ENCODE measurements around the gene DDB1.

The DDB1 gene

DNA sequence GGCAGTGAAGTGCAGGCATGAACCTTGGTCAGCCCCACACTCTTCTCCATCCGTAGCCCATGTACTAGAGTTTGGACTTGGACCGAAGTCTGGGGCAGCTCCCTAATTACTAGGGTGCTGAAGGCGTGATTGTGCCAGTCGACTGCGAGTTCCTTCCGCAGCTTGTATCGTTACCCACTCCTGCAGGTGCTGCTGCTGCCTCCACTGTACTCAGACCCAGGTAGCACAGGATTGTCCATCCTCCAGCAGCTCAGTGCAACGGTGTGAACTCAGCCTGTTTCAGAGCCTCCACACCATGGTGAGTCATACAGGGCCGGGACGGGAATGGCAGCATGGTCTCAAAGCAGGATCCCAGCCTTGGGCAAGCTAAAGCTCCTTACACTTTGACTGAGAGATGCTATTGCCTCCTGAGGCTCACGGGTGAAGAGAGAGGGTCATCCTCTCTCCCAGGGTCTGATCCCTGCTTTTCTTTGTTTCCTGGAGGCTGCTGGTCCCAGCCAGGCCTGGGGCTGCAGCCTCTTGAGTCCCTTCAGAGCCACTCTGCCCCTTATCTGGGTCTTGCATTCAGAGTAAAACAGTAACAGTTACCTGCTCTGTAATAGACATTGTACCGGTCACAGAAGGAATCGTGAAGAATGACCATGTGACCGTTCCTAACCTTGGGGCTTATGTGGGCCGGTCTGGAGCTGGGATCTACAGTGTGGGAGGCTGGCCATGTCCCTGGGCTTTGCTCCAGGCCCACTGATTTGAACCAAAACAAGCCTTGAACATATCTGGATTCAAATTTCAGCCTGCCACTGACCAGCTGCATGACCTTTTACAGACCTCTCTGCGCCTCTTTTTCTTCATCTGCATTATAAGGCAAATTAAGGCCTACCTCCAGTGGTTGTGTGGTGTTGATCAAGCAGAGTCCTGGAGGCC is 1.8 kb upstream of the DDB1 start:
- H3K4me3 ChIP-seq (ENCODE audit: low read depth, low read length) = no peak overlapping the region
- TF ChIP-seq, protein P1, sequence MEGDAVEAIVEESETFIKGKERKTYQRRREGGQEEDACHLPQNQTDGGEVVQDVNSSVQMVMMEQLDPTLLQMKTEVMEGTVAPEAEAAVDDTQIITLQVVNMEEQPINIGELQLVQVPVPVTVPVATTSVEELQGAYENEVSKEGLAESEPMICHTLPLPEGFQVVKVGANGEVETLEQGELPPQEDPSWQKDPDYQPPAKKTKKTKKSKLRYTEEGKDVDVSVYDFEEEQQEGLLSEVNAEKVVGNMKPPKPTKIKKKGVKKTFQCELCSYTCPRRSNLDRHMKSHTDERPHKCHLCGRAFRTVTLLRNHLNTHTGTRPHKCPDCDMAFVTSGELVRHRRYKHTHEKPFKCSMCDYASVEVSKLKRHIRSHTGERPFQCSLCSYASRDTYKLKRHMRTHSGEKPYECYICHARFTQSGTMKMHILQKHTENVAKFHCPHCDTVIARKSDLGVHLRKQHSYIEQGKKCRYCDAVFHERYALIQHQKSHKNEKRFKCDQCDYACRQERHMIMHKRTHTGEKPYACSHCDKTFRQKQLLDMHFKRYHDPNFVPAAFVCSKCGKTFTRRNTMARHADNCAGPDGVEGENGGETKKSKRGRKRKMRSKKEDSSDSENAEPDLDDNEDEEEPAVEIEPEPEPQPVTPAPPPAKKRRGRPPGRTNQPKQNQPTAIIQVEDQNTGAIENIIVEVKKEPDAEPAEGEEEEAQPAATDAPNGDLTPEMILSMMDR (IDR thresholded peaks at IDR 0.05; ENCODE audit: low read depth, low read length) = no peak

DNA sequence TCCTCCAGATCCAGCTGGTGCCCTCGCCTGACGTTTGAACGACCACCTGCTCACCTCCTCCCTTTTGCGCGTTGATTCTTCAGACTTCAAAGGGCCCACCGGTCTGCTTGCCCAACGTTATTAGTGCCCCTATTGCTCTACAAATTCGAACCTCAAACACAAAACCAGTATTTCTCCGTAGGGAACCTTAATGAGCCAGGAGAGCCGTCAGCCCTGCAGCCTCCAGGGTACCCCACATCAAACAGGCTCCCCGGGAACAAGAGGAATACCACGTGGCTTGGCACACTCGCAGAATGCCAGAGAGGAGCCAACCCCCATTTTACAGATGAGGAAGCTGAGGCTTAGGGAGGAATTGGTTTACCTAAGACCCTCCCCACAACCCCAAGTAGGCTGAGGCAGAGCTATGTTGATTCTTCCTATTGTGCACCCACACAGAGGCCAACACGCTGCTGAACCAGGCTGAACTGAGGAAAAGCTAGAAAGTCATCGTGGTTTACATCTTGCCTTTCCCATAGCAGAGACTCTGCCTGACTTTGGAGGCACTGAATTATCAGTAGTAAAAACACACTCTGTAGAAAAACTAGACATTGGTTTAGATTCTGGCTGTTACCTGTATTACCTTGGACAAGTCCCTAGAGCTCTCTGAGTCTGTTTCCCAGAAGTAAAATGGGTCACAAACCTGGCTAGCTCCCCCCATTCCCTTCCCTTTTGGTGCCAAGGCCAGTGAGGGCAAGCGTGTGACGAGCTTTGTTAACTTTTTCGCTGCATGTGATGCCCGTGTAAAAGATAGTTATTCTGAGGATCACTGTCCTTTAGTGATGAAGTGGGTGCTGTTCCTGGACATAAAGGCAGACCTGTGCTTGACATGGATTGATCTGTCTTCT is 887 bp upstream of the DDB1 start:
- TF ChIP-seq, protein P1 (IDR thresholded peaks at IDR 0.05; ENCODE audit: low read depth, low read length) = no peak
- peak overlapping the region; percentile 99 for H3K4me3 ChIP-seq (ENCODE audit: low read depth, low read length)

DNA sequence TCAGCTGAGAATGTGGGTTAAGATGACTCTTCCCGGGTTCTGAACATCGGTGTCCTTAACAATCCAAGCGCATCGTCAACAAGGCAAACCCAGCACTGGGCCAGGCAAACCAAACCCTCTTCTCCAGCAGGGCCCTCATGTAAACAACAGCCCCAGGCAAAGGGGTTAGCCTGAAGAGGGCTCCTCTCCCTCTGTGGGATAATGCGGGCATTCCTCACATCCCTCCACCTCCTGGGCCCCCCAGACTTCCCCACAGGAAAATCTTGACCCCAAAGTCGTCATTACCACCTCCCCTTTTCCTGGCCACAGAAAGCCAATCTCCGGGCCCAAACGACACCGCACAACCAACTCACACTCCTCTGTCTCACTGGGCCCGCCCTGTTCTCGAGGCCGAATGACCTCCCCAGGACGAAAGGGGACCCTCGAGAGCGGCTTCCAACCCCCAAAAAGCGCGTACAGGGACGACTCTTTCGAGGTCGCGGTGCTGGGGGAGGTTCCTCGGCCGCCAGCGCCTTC is 566 bp downstream of the DDB1 start:
- TF ChIP-seq, protein P1 (IDR thresholded peaks at IDR 0.05; ENCODE audit: low read depth, low read length) = no peak
- peak overlapping the region; percentile 99 for H3K4me3 ChIP-seq (ENCODE audit: low read depth, low read length)

DNA sequence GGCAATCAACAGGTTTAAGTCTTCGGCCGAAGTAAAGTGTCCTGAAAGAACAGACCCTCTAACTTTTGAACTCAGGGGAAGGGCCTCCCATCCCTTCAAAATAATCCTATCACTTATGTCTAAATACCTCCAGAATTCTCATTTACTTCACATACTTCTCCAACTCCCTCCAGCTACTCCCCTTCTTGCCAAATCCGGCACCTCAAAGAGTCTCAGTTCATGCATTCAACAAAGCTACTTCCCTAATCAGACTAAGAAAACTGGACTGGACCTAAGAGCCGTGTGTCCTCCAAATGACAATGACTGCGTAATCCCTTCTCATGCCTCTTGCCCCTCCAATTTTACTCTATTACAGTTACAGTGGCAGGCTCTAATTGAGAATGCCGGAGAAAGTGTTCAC is 1.3 kb downstream of the DDB1 start:
- TF ChIP-seq, protein P1 (IDR thresholded peaks at IDR 0.05; ENCODE audit: low read depth, low read length) = no peak
- H3K4me3 ChIP-seq (ENCODE audit: low read depth, low read length) = peak overlapping the region; percentile 99

DNA sequence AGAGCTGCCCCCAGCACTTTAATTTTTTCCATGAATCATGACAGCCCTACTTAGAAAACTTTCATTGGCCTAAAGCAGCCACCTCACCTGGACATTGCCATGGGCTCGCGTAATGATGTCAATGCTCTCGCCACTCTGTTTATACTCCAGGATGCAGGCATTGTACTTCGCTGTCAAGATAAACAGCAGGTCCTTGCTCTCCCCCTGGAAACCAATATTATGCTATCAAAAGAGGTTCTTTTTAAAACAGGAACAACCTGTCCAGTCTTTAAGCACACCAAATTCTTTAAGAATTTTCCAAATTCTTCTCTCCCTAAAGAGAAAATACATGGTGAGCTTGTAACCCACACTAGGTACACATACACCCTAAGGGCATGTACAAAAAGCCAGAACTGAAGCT is 3.0 kb downstream of the DDB1 start:
- H3K4me3 ChIP-seq (ENCODE audit: low read depth, low read length) = no peak overlapping the region
- TF ChIP-seq, protein P1 (IDR thresholded peaks at IDR 0.05; ENCODE audit: low read depth, low read length) = no peak

DNA sequence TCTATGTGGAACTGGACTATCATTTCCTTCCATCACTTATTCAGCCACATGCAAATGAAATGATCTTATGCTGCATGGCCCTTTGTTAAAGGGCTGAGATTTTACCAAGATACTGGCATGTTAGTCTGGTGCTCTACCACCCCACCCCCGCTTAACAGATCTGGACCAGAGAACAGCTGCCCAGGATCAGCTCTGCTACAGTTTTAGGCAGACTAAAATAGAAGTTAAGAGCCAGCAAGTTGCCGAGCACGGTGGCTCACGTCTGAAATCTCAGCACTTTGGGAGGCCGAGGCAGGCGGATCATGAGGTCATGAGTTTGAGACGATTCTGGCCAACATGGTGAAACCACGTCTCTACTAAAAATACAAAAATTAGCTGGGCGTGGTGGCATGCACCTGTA is 4.6 kb downstream of the DDB1 start:
- TF ChIP-seq, protein P1 (IDR thresholded peaks at IDR 0.05; ENCODE audit: low read depth, low read length) = no peak
- no peak overlapping the region for H3K4me3 ChIP-seq (ENCODE audit: low read depth, low read length)

Measured in WI38 (cell line).